Measurements from ENCODE around the gene TP53RK.

Gene TP53RK

GRCh38 chr20:46660487-46660886 is 28.8 kb downstream of the TP53RK start:
- DNase-seq (ENCODE audit: low read depth) = no peak

GRCh38 chr20:46657618-46658017 is 31.6 kb downstream of the TP53RK start:
- DNase-seq (ENCODE audit: low read depth) = no peak

GRCh38 chr20:46657137-46657536 is 32.1 kb downstream of the TP53RK start:
- no peak for DNase-seq (ENCODE audit: low read depth)

- no peak for DNase-seq (ENCODE audit: low read depth)
These were observed 36.5 kb downstream of the TP53RK start for GRCh38 chr20:46652699-46653098.

GRCh38 chr20:46651091-46651962 is 37.9 kb downstream of the TP53RK start, which contains the start of gene SLC13A3:
SLC13A3 (minus strand) TSS chr20:46651459; CDS start chr20:46651421, 38 bp downstream.
- no peak for DNase-seq (ENCODE audit: low read depth)

- DNase-seq (ENCODE audit: low read depth) = no peak
These were observed 38.6 kb downstream of the TP53RK start for GRCh38 chr20:46650575-46651090.

GRCh38 chr20:46649965-46650542 is 39.2 kb downstream of the TP53RK start:
- no peak for DNase-seq (ENCODE audit: low read depth)

- DNase-seq (ENCODE audit: low read depth) = no peak
These were observed 39.6 kb downstream of the TP53RK start for GRCh38 chr20:46649650-46649949.

- DNase-seq (ENCODE audit: low read depth) = no peak
These were observed 40.2 kb downstream of the TP53RK start for GRCh38 chr20:46648903-46649649.

GRCh38 chr20:46647469-46647868 is 41.8 kb downstream of the TP53RK start:
- DNase-seq (ENCODE audit: low read depth) = no peak

- DNase-seq (ENCODE audit: low read depth) = no peak
These were observed 42.4 kb downstream of the TP53RK start for GRCh38 chr20:46646659-46647380.

- DNase-seq (ENCODE audit: low read depth) = no peak
These were observed 43.1 kb downstream of the TP53RK start for GRCh38 chr20:46646122-46646521.

- DNase-seq (ENCODE audit: low read depth) = no peak
These were observed 44.5 kb downstream of the TP53RK start for GRCh38 chr20:46644733-46645132.

GRCh38 chr20:46644160-46644559 is 45.1 kb downstream of the TP53RK start:
- no peak for DNase-seq (ENCODE audit: low read depth)

GRCh38 chr20:46642969-46643343 is 46.3 kb downstream of the TP53RK start:
- DNase-seq (ENCODE audit: low read depth) = no peak

GRCh38 chr20:46642265-46642968 is 46.8 kb downstream of the TP53RK start:
- DNase-seq (ENCODE audit: low read depth) = no peak

GRCh38 chr20:46641424-46641823 is 47.8 kb downstream of the TP53RK start:
- no peak for DNase-seq (ENCODE audit: low read depth)

- DNase-seq (ENCODE audit: low read depth) = no peak
These were observed 48.5 kb downstream of the TP53RK start for GRCh38 chr20:46640536-46641311.

GRCh38 chr20:46640044-46640443 is 49.2 kb downstream of the TP53RK start:
- no peak for DNase-seq (ENCODE audit: low read depth)

- DNase-seq (ENCODE audit: low read depth) = no peak
These were observed 49.7 kb downstream of the TP53RK start for GRCh38 chr20:46639587-46639986.

GRCh38 chr20:46638898-46639274 is 50.4 kb downstream of the TP53RK start:
- DNase-seq (ENCODE audit: low read depth) = no peak

Measured in stimulated activated CD8-positive, alpha-beta memory T cell treated with anti-CD3 and anti-CD28 coated beads, Interleukin-15, amount 100 ng/mL, for 24 hours (primary cell).